NCI-H2107 treated with DMSO at 0.1 percent for 48 hours (cell line): ENCODE data around the gene UCP3.
A peak's percentile ranks its signal among the peaks of the same experiment; 100 is the strongest.

Source experiments
- DNase-seq: peaks from one replicate; lab custom pipeline; 2025; ENCODE audit not compliant: unreplicated experiment; lab: John Stamatoyannopoulos, UW

The UCP3 gene

GRCh38 chr11:74008373-74009229 lies at the start of gene UCP3:
TSS of gene UCP3 (minus strand) at chr11:74009085. CDS start at chr11:74007042, 2,043 bp downstream.
- peak; percentile 39 for DNase-seq

- no peak for DNase-seq
Observed at GRCh38 chr11:74057249-74058151, 48.6 kb upstream of the UCP3 start.

GRCh38 chr11:74055938-74056337 lies 47.1 kb upstream of the UCP3 start:
- DNase-seq, result no peak

GRCh38 chr11:74050465-74050864 lies 41.6 kb upstream of the UCP3 start:
- DNase-seq, result no peak

- DNase-seq, result no peak
Observed at GRCh38 chr11:74048993-74049392, 40.1 kb upstream of the UCP3 start.

- DNase-seq, result no peak
Observed at GRCh38 chr11:74044538-74044937, 35.7 kb upstream of the UCP3 start.

- DNase-seq, result no peak
Observed at GRCh38 chr11:74043450-74043849, 34.6 kb upstream of the UCP3 start.

GRCh38 chr11:74037309-74037708 lies 28.4 kb upstream of the UCP3 start:
- no peak for DNase-seq

- no peak for DNase-seq
Observed at GRCh38 chr11:74035264-74035663, 26.4 kb upstream of the UCP3 start.

GRCh38 chr11:74033046-74033445 lies 24.2 kb upstream of the UCP3 start:
- DNase-seq, result no peak

GRCh38 chr11:74030723-74031676 lies 22.1 kb upstream of the UCP3 start:
- no peak for DNase-seq

GRCh38 chr11:74025467-74026166 lies 16.7 kb upstream of the UCP3 start:
- no peak for DNase-seq

GRCh38 chr11:74024261-74025029 lies 15.6 kb upstream of the UCP3 start:
- DNase-seq, result no peak

GRCh38 chr11:74023276-74023675 lies 14.4 kb upstream of the UCP3 start:
- DNase-seq, result no peak

GRCh38 chr11:74022546-74022945 lies 13.7 kb upstream of the UCP3 start:
- DNase-seq, result no peak

GRCh38 chr11:74021998-74022397 lies 13.1 kb upstream of the UCP3 start:
- DNase-seq, result no peak

- no peak for DNase-seq
Observed at GRCh38 chr11:74020539-74020938, 11.7 kb upstream of the UCP3 start.

- DNase-seq, result no peak
Observed at GRCh38 chr11:74019860-74020259, 11.0 kb upstream of the UCP3 start.

- DNase-seq, result no peak
Observed at GRCh38 chr11:74019104-74019738, 10.3 kb upstream of the UCP3 start.
